ENCODE results near the gene OR56A5.
"Not testable (repeated sequence)": the region's sequence is repeated elsewhere in the genome, so short reads cannot be mapped to it uniquely, and the experiment has no call there.

OR56A5 gene, protein sequence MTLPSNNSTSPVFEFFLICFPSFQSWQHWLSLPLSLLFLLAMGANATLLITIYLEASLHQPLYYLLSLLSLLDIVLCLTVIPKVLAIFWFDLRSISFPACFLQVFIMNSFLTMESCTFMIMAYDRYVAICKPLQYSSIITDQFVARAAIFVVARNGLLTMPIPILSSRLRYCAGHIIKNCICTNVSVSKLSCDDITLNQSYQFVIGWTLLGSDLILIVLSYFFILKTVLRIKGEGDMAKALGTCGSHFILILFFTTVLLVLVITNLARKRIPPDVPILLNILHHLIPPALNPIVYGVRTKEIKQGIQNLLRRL

DNA sequence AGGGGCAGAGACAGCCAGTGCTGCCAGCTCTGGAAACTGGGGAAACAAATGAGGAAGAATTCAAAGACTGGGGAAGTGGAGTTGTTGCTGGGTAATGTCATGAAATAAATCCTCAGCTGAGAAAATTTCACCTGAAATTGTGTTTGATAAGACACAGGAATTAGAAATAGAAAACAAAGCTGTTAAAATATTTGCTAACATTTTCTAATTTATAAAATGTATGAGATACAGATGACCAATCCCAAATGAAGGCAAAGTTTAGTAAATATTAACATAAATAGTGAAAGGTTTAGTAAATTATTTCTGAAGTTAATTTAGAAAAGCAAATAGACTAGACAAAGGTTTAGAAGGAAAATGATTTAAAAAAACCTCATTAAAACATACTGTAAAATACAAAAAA, at the start of gene OR56A5:
Gene OR56A5 (minus strand): TSS at position 101 of the 400 bp plus-strand sequence. CDS start 0 bp downstream, at position 101.
- DNase-seq, result no peak

DNA sequence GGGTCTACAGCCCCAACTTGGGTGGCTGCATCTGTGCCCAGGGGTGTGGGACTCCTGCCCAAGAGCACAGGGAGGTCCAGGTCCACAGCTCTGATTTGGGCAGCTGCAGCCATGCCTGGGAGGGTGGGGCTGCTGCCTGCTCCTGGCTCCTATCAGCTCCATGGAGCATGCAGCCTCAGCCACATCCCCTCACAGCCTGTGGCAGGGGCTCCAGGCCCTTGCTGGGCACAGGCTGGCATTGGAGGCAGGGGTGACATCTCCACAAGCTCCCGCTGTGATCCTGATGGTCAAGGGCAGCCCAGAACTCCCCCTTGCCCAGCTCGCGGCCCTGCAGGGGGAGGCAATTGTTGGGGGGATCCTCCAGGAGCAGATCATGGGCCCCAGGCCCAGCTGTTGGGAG, 44.7 kb upstream of the OR56A5 start:
- DNase-seq, result no peak

DNA sequence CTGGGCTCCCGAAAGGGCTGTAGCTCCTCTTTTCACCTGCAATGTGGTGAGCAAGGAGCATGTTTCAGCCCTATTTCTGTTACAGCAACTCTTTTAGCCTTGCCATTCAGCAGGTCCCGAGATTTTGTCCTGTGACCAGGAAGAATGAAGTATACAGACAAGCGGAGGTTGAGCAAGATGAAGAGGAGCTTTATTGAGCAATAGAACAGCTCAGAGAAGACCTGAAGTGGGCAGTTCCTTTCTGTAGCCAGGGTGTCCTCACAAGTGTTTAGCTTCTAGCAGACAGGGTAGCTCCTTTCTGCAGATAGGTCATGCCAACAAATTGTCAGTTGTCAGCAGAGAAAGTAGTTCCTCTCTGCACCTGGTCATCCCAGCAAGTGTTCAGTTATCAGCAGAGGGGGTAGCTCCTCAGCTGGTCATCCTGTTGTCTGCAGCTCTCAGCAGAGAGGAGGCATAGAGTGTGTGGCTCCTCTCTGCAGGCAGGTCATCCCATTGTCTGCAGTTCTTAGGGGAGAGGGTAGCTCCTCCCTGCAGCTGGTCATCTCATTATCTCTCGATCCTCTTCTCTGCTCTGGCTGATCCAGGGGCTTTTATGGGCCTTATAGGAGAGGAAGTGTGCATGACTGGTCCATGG, 43.9 kb upstream of the OR56A5 start:
- no peak for DNase-seq

DNA sequence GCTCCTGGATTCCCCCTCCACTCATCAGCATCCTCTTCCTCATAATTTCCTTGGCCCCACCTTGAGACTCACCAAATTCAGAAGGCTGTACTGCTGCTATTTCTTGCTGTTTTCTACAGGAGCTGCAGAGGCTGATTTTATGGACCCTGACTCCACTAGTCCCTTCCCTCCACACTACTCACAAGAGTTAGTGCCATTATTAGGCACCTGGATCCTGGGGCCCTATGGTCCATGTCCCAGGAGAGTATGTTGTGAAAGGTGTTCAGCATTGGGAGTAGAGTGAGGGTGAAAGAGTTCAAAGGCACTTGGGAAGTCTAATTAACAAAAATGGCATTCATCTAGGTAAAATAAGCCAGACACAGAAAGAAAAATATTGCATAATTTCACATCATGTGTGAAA, 38.6 kb upstream of the OR56A5 start, which contains the start of gene OR56A4:
Gene OR56A4 (minus strand): TSS at position 101 of the 400 bp plus-strand sequence. CDS start 3,954 bp downstream, outside the sequence.
- no peak for DNase-seq

DNA sequence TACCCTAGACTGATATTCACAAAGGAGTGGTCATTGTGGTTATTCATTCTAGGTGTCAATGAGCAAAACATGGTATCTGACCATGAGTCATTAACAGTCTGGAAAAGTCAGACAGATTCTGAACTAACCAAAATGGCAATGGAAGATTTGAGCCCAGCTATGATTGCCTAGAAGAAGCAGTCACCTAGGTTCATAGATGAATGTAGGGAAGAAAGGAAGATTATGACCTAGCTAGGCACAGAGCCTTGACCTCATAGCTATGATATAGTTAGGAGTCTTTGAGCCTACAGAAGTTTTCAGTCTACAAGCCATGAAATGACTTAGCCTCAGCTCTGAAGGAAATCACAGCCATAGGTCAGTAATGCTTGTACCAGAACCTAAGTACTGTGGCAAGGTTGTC, 38.1 kb upstream of the OR56A5 start:
- no peak for DNase-seq

DNA sequence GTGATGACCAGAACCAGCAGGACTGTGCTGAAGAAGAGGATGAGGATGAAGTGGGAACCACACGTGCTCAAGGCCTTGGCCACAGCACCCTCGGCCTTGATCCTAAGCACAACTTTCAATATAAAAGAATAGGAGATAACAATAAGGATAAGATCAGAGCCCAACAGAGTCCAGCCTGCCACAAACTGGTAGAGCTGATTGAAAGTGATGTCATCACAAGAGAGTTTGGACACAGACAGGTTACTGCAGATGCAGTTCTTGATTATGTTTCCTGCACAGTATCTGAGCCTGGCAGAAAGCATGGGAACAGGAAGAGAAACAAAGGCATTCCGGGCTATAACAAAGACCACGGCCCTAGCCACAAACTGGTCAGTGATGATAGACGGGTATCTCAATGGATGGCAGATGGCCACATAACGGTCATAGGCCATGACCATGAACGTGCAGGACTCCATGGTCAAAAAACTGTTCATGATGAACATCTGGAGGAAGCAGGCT, 34.0 kb upstream of the OR56A5 start:
- no peak for DNase-seq

DNA sequence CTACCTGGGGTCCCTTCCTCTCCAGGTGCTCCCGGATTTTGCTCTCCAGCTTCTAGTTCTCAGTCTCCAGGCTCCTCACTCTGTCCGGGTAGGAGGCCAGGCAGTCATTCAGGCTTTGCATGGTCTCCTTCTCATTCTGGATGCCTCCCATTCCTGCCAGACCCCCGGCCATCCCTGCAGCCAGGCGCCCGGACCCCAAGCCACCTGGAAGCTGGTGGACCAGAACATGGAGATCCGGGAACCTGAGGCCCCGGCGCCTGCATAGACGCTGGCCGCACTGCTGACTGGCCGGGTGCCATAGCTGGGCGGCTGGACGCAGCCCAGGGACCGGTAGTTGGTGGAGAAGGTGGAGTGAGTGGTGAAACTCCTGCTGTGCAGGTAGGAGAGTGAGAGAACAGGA, 26.5 kb upstream of the OR56A5 start:
- no peak for DNase-seq

DNA sequence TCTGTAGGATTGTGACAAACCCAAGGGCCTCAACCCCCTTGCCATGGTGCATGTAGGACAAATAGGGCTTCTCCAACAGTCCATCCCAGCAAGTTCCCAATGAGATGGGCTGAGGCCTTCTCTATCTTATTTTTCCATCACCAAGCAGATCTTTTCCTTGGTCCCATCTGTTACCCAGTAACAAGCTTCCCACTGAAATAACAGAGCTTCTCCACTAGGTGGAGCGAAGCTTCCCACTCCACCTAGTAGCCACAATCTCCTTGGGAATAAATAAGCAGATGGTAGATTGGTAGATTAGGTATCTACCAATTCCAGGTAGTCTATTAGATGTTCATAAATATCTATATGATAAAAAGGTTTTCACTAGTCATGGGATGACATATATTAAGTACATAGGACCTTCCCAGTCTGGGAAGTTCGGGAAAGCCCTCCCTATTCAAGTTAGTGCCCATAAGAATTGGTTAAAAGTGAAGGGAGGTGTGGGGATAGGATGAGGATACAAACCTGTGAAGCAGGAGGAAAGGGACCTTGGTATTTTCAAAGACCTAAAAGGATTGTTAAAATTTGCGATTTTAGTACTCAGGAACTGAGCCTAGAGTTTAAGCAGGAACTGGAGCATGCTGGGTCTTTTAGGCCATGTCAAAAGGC, 24.4 kb upstream of the OR56A5 start:
- no peak for DNase-seq

DNA sequence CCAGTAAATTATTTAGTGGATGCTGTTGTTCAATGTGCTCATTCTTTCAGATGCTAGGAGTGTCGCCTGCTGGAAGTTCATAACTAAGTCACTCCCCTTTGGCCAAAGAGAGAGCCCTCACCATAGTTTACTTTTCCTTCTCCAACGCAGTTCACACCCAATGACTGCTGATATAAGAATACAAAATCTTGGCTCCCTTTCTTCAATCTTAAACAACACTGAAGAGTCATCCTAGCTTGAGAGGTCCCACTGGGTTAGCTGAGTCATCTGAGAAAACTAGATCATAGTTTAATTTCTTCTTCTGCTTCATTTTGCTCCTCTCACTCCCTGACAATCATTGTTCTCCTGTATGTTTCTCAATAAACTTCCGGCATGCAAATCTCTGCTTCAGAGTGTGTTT, 23.9 kb upstream of the OR56A5 start:
- DNase-seq, result no peak

DNA sequence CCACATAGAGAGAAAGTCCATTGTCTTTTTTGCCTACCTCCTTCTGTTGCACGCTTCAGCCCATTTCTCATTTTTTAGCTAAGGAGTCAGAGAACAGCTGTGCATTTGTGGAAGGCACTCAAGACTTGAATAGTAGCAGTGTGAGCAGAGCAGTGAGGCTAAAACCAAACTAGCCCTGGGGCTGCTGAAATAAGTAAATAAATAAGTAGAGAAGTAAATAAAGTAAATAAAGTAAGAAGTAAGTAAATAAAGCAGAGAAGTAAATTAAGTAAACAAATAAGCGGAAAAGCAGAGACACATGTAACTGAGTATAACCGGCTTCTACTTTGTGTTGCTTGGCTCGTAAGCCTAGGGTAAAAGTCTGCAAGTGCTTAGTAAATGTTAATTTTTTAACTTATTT, 20.9 kb upstream of the OR56A5 start:
- DNase-seq, result no peak

DNA sequence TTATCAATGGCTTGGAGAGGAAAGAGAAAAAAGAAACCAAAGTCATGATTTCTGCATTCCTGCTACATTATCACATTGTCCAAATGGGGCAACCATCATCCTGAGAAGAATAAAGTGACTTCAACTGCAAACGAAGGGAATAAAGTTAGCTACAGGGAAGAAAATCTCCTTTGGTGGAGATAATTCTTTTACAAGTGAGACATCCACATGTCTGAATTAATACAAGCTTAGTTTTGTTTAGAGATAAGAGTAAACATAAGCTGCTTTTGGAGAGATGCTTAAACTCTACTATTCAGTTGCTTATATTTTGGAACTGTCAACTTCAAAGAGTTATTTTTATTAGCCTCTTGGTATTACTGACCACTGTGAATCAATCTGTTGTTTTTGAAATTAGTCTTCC, 18.6 kb upstream of the OR56A5 start, which contains the start of gene OR52L1:
Gene OR52L1 (minus strand): TSS at position 101 of the 400 bp plus-strand sequence. CDS start 55 bp downstream, at position 46.
- no peak for DNase-seq

DNA sequence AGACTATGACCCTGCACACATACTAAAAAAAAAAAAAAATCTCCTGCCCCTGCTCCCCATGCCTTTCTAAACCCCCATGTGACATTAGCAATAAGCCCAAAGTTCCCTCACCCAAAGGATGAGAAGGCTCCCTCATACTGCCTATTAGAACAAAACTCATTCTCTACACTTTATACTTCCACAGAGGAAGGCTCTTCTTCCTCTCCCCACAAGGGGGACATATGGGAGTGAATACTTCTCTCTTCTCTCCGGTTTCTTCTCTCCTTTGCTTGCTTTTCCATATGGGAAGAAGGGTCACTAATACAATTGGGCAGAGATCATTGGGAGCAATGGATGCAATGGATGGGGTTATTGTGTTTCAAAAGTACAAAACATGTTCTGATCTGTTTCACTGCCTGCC, 15.1 kb upstream of the OR56A5 start:
- DNase-seq, result no peak

DNA sequence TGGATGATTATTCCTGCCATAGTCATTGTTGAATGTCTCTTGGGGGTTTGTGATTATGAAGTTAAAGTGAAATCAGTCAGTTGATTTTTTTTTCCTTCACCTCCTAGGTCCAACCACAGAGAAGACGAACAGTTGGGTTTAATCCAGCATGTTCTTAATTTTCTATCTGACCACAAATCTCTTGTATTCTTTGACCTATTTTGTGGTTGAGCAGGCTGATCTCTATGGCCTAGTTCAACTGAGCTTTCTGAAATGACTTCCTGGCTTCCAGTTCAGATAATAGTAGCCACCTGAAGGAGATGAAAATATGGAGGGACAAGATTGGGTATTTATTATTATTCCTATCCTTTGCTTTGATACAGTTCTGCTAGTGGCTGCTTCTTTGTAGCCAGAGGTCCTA, 5.2 kb upstream of the OR56A5 start:
- DNase-seq, result no peak

DNA sequence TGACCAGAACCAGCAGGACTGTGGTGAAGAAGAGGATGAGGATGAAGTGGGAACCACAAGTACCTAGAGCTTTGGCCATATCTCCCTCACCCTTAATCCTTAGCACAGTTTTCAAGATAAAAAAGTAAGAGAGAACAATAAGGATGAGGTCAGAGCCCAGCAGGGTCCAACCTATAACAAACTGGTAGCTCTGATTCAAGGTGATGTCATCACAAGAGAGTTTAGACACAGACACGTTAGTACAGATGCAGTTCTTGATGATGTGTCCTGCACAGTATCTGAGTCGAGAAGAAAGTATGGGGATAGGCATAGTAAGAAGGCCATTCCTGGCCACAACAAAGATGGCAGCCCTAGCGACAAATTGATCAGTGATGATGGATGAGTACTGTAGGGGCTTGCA, 586 bp downstream of the OR56A5 start:
- DNase-seq, result no peak

DNA sequence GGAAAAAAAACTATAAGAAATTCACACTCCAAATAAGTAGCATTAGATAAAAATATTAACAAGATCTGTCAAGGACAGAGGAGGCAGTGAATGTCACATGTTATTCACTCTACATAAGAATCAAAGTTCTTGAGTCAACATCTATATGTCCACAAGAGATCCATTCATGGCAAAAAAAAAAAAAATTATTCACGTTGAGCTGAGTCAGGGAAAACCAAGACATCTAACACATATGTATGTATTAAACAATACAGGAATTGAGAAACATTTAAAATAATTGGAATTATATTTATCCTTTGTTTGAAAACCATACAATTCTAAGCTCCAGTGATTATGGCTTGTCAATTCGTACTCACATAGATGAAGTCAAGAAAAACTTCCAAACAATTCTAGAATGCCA, 1.3 kb downstream of the OR56A5 start:
- no peak for DNase-seq

DNA sequence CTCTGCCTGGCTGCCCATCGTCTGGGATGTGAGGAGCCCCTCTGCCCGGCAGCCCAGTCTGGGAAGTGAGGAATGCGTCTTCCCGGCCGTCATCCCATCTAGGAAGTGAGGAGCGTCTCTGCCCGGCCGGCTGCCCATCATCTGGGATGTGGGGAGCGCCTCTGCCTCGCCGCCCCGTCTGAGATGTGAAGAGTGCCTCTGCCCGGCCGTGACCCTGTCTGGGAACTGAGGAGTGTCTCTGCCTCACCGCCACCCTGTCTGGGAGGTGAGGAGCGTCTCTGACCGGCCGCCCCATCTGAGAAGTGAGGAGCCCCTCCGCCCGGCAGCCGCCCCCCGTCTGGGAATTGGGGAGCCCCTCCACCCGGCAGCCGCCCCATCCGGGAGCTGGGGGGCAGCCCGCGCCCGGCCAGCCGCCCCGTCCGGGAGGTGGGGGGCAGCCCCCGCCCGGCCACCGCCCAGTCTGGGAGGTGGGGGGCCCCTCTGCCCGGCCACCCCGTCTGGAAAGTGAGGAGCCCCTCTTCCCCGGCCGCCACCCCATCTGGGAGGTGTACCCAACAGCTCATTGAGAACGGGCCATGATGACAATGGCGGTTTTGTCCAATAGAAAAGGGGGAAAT, 7.5 kb downstream of the OR56A5 start:
- DNase-seq, result not testable (repeated sequence)

DNA sequence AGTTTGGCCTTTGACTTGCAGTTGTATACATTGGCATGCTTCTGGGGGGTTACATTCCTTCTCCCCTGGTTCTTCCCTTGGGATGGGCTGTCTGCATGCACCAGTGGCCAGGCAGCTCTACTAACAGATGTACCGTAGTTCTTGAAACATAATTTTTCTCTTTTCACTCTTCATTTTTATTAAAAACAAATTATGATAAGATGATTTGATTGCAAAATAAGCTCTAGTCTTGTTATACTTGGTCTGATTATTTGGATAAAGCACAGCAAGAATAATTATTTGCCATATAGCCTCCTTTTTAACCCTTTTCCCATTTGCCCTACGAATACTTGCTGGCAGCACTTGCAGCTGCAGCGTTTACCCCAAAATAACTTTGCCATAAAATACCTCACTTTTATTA, 12.7 kb downstream of the OR56A5 start:
- no peak for DNase-seq

DNA sequence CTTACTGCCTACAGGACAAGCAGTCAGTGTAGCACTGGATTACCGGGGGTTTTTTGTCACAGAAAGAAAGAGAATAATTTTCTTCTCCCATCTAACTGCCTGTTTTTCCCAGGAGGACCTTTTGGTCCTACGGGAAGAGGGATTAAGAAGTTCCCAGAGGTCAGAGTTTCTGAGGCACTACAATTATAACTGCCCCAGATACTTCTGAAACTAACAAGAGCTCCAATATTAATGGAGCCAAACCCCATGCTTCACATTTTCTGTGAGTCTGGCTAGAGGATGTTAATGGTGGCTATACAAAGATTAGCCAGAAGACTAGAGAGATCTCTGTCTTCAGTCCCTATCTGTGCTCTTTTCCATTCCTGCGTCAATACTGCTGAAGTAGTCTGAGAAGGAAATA, 26.3 kb downstream of the OR56A5 start, which contains the start of gene OR56A3:
Gene OR56A3 (plus strand): TSS at position 301 of the 400 bp plus-strand sequence. CDS start 5,096 bp downstream, outside the sequence.
- DNase-seq, result no peak

DNA sequence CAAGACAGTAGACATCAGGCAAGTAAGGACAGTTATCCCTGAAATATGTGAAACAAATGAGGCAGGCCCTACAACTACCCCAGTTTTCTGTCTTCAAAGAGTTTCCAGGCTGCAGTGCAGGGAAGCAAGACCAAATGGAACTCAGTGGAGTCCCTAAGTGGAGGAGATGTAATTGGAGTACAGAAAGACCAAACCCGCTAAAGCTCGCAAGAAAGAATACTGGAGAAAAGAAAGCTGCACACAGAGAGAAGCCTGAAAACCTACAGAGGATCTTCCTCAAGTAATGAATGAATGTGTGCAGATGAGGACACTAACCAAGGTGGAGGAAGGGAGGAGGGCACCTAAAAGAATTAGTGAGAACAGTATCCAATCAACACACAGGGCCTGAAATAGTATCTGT, 27.5 kb downstream of the OR56A5 start:
- DNase-seq, result no peak

DNA sequence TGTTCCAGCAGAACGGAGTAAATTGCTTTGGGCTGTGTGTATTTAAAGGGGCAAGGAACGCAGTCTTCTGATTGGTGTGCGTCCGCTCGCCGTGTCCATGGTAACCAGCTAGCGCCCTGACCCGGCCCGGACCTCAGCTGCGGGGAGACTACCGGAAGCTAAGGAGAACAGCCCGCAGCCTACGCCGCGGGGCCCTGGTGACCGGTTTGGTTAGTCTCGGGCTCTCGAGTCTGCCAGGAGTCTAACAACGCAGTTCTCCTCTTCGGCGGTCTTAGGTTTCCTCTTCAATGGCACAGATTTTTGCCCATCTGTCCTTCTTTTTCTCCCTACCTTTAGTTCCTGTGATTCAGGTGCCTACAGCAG, 29.7 kb downstream of the OR56A5 start:
- DNase-seq, result no peak

DNA sequence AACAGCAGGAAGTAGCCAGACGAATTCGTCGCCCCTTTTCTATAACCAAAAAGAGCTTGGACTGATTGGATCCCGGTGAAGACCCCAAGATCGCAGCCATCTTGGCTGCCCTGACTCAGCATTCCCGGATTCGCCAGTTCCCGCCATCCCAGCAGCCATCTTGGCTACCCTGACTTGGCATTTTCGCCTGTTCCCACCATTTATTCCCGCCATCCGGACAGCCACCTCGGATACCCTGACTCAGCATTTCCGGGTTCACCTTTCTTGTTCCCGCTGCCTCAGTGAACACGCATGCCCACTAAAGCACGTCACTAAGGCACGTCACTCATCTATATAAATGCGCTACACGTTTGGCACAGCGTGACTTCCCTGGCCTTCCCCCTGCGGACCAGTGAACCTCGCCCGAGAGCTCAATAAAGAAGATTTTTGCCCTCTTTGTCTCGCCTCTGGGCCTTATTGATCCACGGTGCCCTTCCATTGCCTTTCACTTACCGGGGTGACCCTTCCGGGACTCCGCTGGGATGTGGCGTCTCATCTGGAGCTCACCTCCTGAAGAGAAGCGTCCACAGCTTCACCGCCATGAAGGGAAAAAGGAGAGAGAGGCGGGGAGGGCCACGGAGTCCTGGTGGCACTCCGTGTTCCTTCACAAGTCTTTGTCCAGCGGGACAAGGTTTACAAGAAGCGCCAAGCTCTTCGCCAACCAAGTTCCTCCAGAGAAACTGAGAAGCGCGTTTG, 30.3 kb downstream of the OR56A5 start:
- DNase-seq, result no peak

DNA sequence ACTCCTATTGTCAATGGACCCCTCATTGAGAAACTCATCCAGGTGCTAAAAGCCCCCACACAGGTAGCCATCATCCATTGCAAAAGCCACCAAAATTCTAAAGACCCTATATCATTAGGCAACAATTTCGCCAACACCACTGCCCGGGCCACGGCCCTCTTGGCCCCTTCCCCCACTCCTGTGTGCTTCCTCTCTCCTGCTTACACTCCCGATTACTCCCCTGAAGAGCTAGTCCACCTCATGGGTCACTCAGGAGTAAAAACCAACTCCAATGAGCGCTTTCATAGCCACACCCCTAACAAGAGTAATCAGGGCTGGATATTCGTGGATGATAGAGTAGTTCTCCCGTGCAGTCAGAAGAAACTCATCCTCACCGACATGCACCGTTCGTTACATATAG, 35.2 kb downstream of the OR56A5 start:
- no peak for DNase-seq

DNA sequence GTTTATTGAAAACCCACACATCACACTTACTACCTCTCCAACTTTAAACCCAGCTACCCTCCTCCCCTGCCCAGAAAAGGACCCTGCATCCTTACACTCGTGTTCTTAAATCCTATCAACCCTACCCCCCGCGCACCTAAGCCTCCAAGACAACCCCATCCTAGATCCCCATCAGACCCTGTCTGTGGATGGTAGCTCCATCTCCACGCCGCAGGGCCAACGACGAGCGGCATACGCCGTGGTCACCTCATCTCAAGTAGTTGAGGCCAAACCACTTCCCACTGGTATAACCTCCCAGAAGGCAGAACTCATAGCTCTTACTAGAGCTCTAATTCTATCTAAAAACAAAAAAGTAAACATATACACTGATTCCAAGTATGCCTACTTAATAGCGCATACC, 35.6 kb downstream of the OR56A5 start:
- DNase-seq, result no peak
